Epidermal melanocyte (primary cell): Measurements from ENCODE around the gene MORN5.
A peak's percentile ranks its signal among the peaks of the same experiment; 100 is the strongest.

ENCODE experiments used
- DNase-seq: peaks from one replicate; pipeline ENCODE4 v3.0.0; 2011; ENCODE audit warnings: low spot score; ENCODE audit not compliant: insufficient read length

The MORN5 gene

GRCh38 chr9:122143296-122143695 is 16.4 kb upstream of the MORN5 start:
- no peak for DNase-seq

- no peak for DNase-seq
Observed at GRCh38 chr9:122143876-122144405, 15.8 kb upstream of the MORN5 start.

- DNase-seq, result no peak
Observed at GRCh38 chr9:122144836-122145591, 14.7 kb upstream of the MORN5 start.

- no peak for DNase-seq
Observed at GRCh38 chr9:122145592-122145863, 14.2 kb upstream of the MORN5 start.

- no peak for DNase-seq
Observed at GRCh38 chr9:122151267-122151828, 8.4 kb upstream of the MORN5 start.

- DNase-seq, result no peak
Observed at GRCh38 chr9:122155796-122156195, 3.9 kb upstream of the MORN5 start.

- DNase-seq, result no peak
Observed at GRCh38 chr9:122158202-122158601, 1.5 kb upstream of the MORN5 start.

- no peak for DNase-seq
Observed at GRCh38 chr9:122159925-122160246, 178 bp downstream of the MORN5 start.

GRCh38 chr9:122162415-122162814 is 2.7 kb downstream of the MORN5 start:
- no peak for DNase-seq

- DNase-seq, result no peak
Observed at GRCh38 chr9:122164286-122164685, 4.6 kb downstream of the MORN5 start.

GRCh38 chr9:122168356-122168755 is 8.6 kb downstream of the MORN5 start:
- no peak for DNase-seq

- no peak for DNase-seq
Observed at GRCh38 chr9:122172131-122172530, 12.4 kb downstream of the MORN5 start.

- no peak for DNase-seq
Observed at GRCh38 chr9:122173670-122174069, 14.0 kb downstream of the MORN5 start.

GRCh38 chr9:122176916-122177315 is 17.2 kb downstream of the MORN5 start:
- DNase-seq, result no peak

GRCh38 chr9:122179054-122179689 is 19.5 kb downstream of the MORN5 start:
- no peak for DNase-seq

GRCh38 chr9:122179690-122180074 is 20.0 kb downstream of the MORN5 start:
- no peak for DNase-seq

- peak; percentile 37 for DNase-seq
Observed at GRCh38 chr9:122180633-122181032, 20.9 kb downstream of the MORN5 start.

- no peak for DNase-seq
Observed at GRCh38 chr9:122183501-122183900, 23.8 kb downstream of the MORN5 start.

- no peak for DNase-seq
Observed at GRCh38 chr9:122184551-122184950, 24.8 kb downstream of the MORN5 start.

- DNase-seq, result no peak
Observed at GRCh38 chr9:122186301-122186700, 26.6 kb downstream of the MORN5 start.

GRCh38 chr9:122186777-122187470 is 27.2 kb downstream of the MORN5 start:
- DNase-seq, result no peak

- DNase-seq, result no peak
Observed at GRCh38 chr9:122188369-122188768, 28.7 kb downstream of the MORN5 start.
